Central memory CD4-positive, alpha-beta T cell (primary cell): ENCODE measurements around the gene SGPP2.
A peak's percentile ranks its signal among the peaks of the same experiment; 100 is the strongest.
"Not testable (repeated sequence)": the region's sequence is repeated elsewhere in the genome, so short reads cannot be mapped to it uniquely, and the experiment has no call there.

Experiments
- DNase-seq: peaks from one replicate; pipeline ENCODE4 v3.0.0; 2022
- total RNA-seq, 3 experiments: gene quantifications; one replicate each; lab custom pipeline; 2026; lab: John Stamatoyannopoulos, UW

SGPP2 gene
- 10.4 to 107 (median 13.2) reads per million in 3 experiments for total RNA-seq

- peak; percentile 36 for DNase-seq
Measured at GRCh38 chr2:222424276-222424728, at the start of gene SGPP2. SGPP2 (plus strand) TSS chr2:222424543; CDS start chr2:222424603, 60 bp downstream.

- DNase-seq, result no peak
Measured at GRCh38 chr2:222375798-222376197, 48.5 kb upstream of the SGPP2 start.

GRCh38 chr2:222380456-222380855 is 43.9 kb upstream of the SGPP2 start:
- no peak for DNase-seq

GRCh38 chr2:222381566-222381965 is 42.8 kb upstream of the SGPP2 start:
- DNase-seq, result no peak

- DNase-seq, result no peak
Measured at GRCh38 chr2:222383255-222383654, 41.1 kb upstream of the SGPP2 start.

GRCh38 chr2:222391743-222392285 is 32.5 kb upstream of the SGPP2 start:
- DNase-seq, result no peak

GRCh38 chr2:222393733-222394267 is 30.5 kb upstream of the SGPP2 start:
- DNase-seq, result no peak

GRCh38 chr2:222398446-222398885 is 25.9 kb upstream of the SGPP2 start:
- DNase-seq, result no peak

- no peak for DNase-seq
Measured at GRCh38 chr2:222399038-222399783, 25.1 kb upstream of the SGPP2 start.

- DNase-seq, result no peak
Measured at GRCh38 chr2:222404151-222404905, 20.0 kb upstream of the SGPP2 start.

GRCh38 chr2:222408684-222409083 is 15.7 kb upstream of the SGPP2 start:
- DNase-seq, result no peak

- DNase-seq, result no peak
Measured at GRCh38 chr2:222410534-222410933, 13.8 kb upstream of the SGPP2 start.

- not testable (repeated sequence) for DNase-seq
Measured at GRCh38 chr2:222412334-222412733, 12.0 kb upstream of the SGPP2 start.

GRCh38 chr2:222413295-222413911 is 10.9 kb upstream of the SGPP2 start:
- DNase-seq, result no peak

GRCh38 chr2:222418739-222419138 is 5.6 kb upstream of the SGPP2 start:
- DNase-seq, result no peak

- no peak for DNase-seq
Measured at GRCh38 chr2:222420508-222420907, 3.8 kb upstream of the SGPP2 start.

GRCh38 chr2:222421626-222422025 is 2.7 kb upstream of the SGPP2 start:
- DNase-seq, result no peak

GRCh38 chr2:222423186-222423585 is 1.2 kb upstream of the SGPP2 start:
- no peak for DNase-seq

GRCh38 chr2:222423632-222424275 is 589 bp upstream of the SGPP2 start:
- peak; percentile 43 for DNase-seq

GRCh38 chr2:222424729-222425671 is 657 bp downstream of the SGPP2 start:
- DNase-seq, result peak; percentile 37

GRCh38 chr2:222427646-222428301 is 3.4 kb downstream of the SGPP2 start:
- DNase-seq, result no peak
